OCI-M2 (cell line): ENCODE measurements around the gene KRTAP20-1.

Experiments used
- DNase-seq: peaks from one replicate; lab custom pipeline; 2025; ENCODE audit not compliant: unreplicated experiment; lab: John Stamatoyannopoulos, UW

KRTAP20-1 gene, protein sequence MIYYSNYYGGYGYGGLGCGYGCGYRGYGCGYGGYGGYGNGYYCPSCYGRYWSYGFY

DNA sequence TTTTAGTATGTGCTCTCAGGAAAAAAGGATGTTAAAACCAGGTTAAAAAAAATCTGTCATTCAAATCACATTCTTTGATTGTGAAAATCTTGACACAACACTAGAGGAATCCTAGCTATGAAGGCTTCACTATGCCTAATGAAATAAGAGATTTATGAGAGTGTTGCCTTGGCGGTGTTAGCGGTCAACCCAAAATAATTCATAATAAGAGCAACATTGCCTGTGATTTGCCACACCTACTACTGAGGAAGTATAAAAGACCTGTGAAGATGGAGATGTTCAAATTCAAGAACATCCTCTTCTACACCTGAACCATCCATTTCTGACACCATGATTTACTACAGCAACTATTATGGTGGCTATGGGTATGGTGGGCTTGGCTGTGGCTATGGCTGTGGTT, at the start of gene KRTAP20-1:
Gene KRTAP20-1 (plus strand): TSS at position 301 of the 400 bp plus-strand sequence. CDS start 30 bp downstream, at position 331.
- DNase-seq: no peak

DNA sequence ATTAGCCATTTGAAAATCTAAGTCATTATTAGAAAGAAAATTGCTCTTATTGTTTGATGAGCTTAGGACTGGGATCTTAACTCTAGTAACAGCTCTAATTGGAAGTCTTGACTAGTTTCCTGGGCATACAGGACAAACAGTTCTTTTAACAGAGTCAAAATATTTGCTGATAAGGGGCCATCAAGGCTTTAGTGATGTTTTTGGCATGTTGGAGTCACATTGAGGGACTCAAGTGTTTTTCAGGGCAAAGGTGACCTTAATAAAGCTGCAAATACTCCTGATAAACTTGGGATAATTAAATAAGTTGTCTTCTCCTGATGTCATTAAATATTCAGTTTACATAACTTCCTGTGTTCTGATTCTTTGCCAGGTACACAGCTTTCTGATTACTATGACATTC, 48.6 kb upstream of the KRTAP20-1 start:
- no peak for DNase-seq

DNA sequence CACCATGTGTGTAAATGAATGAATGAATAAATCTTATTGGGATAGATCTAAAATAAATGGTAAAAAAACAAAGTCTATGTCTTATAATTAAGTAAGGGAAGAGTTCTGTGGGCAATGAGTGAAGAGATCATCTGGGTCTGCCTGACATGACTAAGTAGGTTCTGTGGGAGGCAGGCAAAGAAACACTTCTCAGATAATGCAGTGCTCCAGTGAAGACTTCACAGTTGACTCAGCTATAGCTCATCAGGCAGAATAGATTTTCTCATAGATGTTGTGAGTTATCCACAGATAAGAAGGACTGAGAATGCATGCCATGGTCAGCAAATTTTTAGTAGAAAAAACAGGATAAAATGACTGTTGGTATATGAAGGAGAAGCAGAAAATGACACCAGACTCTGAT, 38.5 kb upstream of the KRTAP20-1 start:
- DNase-seq: no peak

DNA sequence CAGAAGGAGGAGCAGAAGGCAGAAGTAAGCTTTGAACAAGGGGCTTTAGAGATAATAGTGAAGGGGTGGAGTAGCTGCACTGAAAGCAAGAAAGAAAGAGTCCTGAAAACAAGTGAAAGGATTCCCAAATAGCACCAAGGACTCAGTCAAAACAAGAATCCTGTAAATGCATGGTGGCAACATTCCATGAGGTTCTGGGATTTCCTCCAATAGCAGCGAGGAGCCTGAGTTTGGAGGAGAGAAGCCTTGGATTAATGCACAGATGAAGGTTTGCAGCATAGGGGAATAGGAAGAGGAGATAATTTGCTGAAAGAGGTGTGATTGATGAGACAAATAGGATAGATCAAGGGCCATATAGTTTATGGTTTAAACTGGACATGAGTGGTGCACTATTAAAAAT, 36.9 kb upstream of the KRTAP20-1 start:
- DNase-seq: no peak

DNA sequence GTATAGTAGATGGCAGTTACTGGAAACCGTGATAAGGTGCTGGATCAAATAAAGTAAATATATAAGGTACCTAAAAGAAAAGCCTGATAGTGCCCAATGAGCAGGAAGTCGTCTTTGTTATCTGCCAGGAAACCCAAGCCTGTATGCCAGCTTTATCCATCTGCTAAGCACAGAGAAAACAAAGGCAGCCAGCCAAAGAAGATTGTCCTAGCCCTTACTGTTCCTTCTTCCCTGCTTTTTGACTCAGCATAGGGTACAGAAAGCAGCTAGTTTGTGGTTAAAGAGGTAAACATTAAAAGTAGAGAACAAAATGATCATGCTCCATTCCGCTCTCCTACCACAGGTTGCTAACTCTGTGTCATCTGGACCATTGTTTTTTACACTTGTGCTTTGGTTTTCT, 36.1 kb upstream of the KRTAP20-1 start:
- no peak for DNase-seq

DNA sequence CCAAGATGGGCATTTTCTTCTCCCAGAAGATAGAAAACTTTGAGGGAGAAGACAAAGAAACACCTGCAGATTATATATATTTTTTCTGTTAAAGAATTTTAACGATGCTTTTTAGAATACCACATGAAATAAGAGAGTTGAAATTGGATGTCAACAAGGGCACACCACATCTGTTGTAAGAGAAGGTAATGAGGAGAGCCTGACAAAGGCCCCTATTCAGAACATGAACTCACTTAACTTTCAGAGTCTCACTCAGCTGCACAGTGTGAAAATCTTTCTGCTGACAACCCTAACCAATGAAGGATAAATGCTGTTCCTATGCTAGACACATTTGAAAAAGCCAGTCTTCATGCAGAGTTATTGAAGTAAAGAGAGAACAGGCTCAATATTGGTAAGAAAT, 33.4 kb upstream of the KRTAP20-1 start:
- no peak for DNase-seq

DNA sequence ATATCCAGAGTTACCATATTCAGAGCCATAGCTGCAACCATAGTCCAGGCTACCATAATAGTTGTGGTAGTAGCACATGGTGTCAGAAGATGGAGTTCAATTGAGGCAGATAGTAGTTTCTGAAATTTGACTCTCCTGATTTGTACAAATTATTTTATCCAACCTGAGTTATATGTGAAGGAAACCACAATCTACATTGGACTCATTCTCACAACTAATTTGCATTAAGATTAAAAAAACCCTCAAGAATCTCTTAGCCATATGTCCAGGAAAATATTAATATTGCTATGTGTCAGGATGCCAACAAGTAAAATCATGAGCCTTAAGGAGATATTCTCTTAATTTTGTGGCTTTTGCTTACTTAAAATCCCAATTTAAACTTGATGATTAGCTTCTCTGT, 25.9 kb upstream of the KRTAP20-1 start, which contains the start of gene KRTAP22-2:
Gene KRTAP22-2 (minus strand): TSS at position 101 of the 400 bp plus-strand sequence.
- DNase-seq: no peak

DNA sequence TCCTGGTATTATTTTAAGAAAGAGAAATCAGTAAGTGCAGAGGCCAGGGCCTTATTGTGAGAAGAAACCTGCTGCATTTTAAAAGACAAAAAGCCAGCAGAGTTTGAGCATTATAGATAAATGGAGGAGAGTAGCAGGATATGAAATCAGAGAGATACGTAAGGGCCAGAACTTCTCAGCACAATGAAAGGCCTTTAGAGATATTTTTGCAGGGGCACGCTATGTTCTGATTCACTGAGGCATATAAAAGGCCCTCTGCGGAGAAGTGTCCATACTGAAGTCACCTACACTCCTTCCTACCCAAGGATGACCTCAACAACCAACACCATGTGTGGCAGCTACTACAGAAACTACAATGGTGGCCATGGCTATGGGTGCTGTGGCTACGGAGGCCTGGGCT, 24.1 kb upstream of the KRTAP20-1 start, which contains the start of gene KRTAP6-3:
Gene KRTAP6-3 (plus strand): TSS at position 301 of the 400 bp plus-strand sequence. CDS start 6 bp downstream, at position 307.
- no peak for DNase-seq

DNA sequence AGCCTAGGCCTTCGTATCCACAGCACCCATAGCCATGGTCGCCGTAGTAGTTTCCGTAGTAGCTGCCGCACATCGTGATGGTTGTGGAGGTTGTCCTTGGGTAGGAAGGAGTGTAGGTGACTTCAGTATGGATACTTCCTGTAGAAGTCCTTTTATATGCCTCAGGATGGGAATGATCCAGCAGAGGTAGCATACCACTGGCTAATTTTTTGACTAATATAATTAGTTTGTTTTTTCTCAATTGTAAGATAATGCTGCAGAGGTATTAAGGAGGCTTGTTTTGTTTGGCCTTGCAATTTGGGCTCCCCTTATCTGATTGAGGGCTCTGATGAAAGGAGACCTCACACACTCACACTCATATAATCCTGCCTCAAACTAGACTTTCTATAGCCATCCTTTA, 17.4 kb upstream of the KRTAP20-1 start, which contains the start of gene KRTAP6-2:
Gene KRTAP6-2 (minus strand): TSS at position 101 of the 400 bp plus-strand sequence. CDS start 28 bp downstream, at position 73.
- DNase-seq: no peak

DNA sequence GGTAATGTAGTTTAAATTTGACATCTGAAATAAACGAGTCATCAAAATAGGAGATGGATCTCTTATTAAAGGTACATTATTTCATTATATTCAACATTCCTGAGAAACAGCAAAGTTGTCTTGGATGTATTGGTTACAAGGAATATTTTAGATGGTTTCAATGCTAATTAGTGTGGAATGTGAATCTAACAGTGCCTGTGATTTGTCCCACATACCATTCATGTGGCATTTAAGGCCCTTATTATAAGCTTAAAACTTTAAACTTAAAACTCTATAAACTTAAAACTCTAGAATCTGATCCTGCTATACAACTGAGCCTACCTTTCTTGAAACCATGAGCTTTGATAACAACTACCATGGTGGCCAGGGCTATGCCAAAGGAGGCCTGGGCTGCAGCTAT, 15.4 kb upstream of the KRTAP20-1 start, which contains the start of gene KRTAP22-1:
Gene KRTAP22-1 (plus strand): TSS at position 301 of the 400 bp plus-strand sequence.
- no peak for DNase-seq

DNA sequence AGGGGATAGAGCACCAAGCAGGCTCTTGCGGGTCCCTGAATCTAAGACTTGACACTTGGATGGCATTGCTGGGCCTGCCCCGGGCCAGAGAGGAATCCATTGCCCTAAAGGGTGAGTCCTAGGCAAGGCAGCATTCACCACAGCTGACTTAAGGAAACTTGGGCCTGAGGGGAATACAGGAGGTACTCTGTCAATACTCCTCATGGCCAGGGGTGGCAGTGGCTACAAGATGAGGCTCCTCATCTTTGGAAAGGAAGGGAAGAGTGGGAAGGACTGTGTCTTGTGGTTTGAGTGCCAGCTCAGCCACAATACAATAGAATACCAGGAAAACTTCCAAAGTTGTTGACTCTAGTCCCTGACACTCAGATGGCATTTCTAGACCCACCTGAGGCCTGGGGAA, 10.3 kb upstream of the KRTAP20-1 start:
- DNase-seq: no peak

DNA sequence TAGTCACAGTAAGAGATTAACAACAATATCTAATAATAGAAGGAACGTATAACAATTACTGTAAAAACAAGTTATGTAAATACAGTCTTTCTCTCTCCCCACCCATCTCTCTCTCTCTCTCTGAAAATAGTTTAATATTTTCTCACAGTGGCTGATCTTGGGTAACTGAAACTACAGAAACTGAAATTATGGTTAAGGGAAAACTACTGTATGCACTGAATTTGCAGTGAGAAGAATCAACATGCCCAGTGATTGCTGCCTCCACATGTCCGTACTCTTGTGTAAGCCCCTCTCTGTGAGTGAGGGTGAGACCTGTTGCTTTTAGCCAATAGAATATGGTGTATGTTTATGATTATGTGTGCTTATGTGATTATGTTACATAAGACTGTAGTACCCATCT, 4.1 kb upstream of the KRTAP20-1 start:
- DNase-seq: no peak

DNA sequence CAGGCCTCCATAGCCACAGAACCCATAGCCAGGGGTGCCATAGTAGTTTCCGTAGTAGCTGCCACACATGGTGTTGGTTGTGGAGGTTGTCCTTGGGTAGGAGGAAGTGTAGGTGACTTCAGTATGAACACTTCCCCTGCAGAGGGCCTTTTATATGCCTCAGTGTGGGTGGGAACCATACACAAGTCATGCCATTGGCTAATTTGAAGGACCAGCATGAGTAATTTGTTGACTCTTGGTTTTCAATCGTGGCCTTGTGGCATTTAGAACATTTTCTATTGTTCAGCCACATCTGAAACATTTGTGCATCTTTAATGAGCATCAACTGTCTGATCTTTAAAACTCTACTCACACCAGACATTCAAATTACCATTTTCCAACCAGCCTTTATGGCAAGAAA, 2.4 kb upstream of the KRTAP20-1 start, which contains the start of gene KRTAP6-1:
Gene KRTAP6-1 (minus strand): TSS at position 95 of the 400 bp plus-strand sequence. CDS start 26 bp downstream, at position 69.
- DNase-seq: no peak

DNA sequence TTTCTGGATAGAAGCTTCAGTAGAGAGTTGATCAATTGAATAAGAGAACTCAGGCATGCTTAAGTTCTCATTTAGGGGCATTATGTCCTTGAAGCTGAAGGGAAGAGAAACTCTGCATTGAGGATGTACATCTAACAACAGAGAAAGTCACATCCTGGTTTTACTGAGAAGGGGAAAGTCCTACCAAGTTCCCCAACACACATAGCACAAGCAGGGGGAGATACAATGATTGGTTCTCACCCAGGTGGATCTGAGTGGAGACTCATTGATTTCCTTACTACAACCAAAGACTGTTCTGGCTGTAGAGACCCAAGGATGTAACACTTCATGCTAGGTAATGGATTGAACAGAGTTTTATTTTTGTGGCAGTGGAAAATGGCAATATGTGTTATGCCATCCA, 1.0 kb upstream of the KRTAP20-1 start:
- no peak for DNase-seq

DNA sequence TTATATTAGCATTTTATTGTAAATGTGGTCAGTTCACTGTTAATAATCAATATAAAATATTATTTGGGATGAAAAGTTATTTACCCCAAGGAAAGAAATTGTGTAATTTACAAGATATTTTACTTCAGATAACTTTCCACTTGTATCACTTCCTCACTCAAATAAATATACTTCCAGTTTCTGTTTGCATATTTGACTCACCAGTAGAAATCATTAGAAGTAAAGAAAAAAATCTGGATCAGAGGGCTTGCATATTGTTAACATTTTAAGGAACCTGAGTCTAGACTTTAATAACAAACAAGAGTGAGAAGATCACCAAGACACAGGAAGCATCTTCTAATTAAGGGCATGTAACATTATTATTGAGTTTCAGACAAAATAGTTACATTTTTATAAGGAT, 3.9 kb downstream of the KRTAP20-1 start:
- no peak for DNase-seq

DNA sequence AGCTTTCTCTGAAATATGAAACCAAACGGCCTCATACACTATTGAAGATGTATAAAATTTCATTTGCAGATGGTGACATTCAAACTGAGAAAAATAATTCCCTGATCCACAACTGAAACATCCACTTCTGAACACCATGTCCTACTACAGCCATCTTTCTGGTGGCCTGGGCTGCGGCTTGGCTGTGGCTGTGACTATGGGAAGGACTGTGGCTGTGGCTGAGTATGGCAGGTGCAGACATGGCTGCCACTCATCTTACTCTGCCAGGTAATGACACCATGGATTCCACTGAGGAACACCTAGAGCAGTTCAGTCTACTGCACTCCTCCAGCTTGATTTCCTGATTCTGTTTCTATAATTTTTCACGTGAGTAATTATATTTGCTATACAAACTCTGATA, 4.3 kb downstream of the KRTAP20-1 start, which contains the start of gene KRTAP20-4:
Gene KRTAP20-4 (plus strand): TSS at position 106 of the 400 bp plus-strand sequence.
- no peak for DNase-seq

DNA sequence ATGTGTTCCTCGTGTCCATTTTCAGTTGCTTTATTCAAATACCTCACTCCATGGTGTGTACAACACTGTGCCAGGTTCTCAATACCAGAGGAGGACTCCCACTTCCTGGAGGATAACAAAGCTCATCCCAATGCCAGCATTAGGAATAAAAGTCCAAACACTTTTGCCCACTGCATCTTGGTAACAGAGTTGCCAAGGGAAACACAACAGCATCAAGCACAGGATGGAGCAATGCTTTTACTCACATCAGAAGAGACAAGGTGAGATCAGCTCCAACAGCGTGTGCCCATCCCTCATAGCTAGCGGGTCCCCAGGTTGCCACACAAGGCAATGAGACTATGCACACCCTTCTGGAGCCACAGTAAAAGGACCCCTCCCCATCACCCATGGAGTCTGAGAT, 7.1 kb downstream of the KRTAP20-1 start:
- no peak for DNase-seq

DNA sequence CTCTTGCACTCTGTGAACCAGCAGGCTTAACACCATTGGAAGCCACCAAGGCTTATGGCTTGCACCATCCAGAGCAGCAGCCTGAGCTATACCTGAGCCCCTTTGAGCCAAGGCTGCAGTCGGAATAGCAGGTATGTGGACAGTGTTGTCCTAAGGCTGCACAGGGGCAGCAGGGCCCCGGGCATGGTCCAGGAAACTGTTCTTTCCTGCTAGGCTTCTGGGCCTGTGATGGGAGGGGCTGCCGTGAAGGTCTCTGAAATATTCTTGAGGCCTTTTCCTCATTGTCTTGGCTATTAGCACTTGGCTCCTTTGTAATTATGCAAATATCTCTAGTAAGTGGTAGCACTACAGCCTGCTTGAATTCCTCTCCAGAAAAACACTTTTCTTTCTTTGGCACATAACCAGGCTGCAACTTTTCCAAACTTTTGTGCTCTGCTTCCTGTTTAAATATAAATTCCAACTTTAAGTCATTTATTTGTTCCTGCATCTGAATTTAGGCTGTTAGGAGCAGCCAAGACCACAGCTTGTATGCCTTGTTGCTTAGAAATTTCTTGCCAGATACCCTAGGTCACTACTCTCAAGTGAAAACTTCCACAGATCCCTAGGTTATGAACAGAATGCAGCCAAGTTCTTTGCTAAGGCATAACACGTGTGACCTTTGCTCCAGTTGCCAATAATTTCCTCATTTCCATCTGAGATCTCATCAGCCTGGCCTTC, 9.4 kb downstream of the KRTAP20-1 start:
- no peak for DNase-seq

DNA sequence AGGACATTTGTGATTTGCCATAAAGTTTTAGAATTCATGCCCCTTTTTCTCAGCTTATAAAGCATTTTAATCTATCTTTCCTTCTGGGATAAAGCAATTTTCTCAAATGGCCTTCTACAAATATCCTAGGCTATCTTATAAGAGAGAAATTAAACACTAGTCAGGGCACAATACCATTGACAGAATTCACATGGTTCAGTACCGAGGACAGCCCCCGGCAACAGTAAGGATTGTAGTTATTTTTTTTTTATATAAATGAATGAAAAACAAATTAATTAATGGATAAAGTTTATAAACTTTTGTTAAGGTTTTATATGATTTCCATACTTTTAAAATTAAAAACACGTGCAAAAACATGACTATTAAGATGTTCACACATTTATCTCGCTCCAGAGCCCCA, 11.9 kb downstream of the KRTAP20-1 start:
- DNase-seq: no peak

DNA sequence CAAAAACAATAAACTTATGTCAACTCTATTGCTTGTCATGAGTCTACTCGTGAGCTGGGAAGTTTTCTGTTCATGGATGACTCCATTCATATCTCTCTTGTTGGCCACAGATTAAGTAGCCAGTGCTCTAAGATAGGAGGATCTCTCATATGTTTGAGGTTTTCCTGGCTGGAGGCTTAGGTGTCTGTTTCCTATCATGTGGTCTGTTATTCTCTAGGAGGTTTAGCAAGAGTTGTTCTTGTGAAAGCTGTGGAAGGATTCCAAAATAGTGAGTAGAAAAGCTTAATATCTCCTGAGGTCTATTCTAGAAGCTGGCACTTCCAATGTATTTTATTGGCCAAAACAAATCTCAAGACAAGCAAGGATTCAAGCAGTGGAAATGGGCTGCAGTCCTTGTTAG, 13.0 kb downstream of the KRTAP20-1 start:
- DNase-seq: no peak

DNA sequence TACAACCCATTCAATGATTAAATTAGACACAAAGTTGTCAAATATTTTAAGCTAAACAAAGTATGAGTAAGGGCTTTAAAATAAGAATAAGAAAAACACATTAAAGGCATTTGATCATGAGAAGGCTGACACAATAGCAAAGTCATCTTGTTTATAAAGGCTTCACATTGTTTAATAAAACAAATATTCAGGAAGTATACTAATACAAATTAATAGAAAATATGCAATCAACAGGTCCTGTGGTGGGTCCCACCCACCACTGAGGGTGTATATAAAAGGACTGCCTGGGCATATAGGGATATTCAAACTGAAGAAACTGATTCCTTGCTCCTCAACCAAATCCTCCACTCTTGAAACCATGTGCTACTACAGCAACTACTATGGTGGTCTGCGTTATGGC, 18.7 kb downstream of the KRTAP20-1 start, which contains the start of gene KRTAP20-2:
Gene KRTAP20-2 (plus strand): TSS at position 301 of the 400 bp plus-strand sequence. CDS start 58 bp downstream, at position 359.
- DNase-seq: no peak

DNA sequence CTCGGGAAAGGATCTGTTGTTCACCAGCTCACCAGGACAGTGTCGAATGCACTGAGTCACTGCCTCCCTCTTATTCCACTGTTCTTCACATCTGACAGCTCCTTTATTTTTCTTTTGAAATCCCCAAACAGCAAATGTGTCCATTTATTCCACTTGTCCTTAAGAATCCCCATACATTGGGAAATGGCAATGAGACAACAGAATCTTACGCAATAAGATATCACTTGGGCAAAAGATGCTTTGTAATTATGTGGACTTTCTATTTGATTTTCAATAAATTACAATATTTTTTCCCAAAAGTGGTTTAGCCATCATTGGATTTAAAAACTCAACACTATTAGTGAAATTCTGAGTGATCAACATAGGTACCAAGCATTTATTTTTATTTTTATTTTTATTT, 22.5 kb downstream of the KRTAP20-1 start:
- no peak for DNase-seq
